Progenitor cell of endocrine pancreas (in vitro differentiated cells): ENCODE data around the gene HBS1L. TPM values are rescaled to one million over a fixed set of nuclear protein-coding genes. Genes with fewer than 3 reads are reported as not detected.

Source experiments
- DNase-seq: peaks from one replicate; pipeline ENCODE4 v3.0.0; 2021; ENCODE audit warnings: low spot score; ENCODE audit not compliant: unreplicated experiment
- H3K27ac Mint-ChIP-seq: 2 replicates; pipeline ENCODE4 v1.8.0; 2021; ENCODE audit warnings: mild to moderate bottlenecking, moderate library complexity, mixed read lengths
- H3K27me3 Mint-ChIP-seq: 2 replicates; pipeline ENCODE4 v1.8.0; 2021; ENCODE audit warnings: mixed read lengths
- H3K36me3 Mint-ChIP-seq: 2 replicates; pipeline ENCODE4 v1.8.0; 2022; ENCODE audit warnings: mixed read lengths; ENCODE audit not compliant: insufficient read depth
- H3K4me1 Mint-ChIP-seq: 2 replicates; pipeline ENCODE4 v1.8.0; 2021; ENCODE audit warnings: low read depth, mixed read lengths
- H3K4me3 Mint-ChIP-seq: 2 replicates; pipeline ENCODE4 v1.8.0; 2021; ENCODE audit warnings: low read depth, mild to moderate bottlenecking, moderate library complexity, mixed read lengths
- H3K9me3 Mint-ChIP-seq: 2 replicates; pipeline ENCODE4 v1.8.0; 2021; ENCODE audit warnings: low read depth, mixed read lengths
- total RNA-seq: library from RNA; stranded (reverse); gene quantifications from 2 replicates; pipeline ENCODE4 v1.2.1, GENCODE V29; 2021
- TF ChIP-seq, protein P1 (sequence below): fragments of 200-600 bp; sonication (generic); IDR thresholded peaks from one replicate; pipeline ENCODE4 v1.5.0; 2021; ENCODE audit warnings: antibody characterized with exemption, mild to moderate bottlenecking; ENCODE audit not compliant: unreplicated experiment

HBS1L gene
- total RNA-seq, 1 donor from 2014 or later: 77.2 TPM

DNA sequence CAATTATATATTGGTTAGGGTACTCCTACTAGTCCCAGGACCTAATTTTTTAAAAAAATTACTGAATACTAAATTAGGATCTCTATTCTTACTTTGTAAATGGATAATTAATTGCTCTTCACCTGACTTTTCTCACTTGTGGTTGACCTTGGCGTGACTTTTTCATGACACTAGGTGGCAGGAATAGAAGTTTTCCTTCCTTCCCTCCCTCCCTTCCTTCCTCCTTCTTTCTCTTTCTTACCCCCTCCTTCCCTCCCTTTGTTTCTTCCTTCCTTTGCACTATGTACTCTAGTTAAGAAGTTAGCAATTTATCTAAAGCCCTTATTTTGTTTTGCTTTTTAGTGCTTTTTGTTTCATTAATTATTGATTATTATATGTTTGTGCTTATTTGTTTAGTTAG is 20.4 kb upstream of the HBS1L start:
- DNase-seq: no peak
- no peak overlapping the region for H3K27ac Mint-ChIP-seq
- H3K9me3 Mint-ChIP-seq: no peaks in the 10 kb centered on the region
- TF ChIP-seq, protein P1, sequence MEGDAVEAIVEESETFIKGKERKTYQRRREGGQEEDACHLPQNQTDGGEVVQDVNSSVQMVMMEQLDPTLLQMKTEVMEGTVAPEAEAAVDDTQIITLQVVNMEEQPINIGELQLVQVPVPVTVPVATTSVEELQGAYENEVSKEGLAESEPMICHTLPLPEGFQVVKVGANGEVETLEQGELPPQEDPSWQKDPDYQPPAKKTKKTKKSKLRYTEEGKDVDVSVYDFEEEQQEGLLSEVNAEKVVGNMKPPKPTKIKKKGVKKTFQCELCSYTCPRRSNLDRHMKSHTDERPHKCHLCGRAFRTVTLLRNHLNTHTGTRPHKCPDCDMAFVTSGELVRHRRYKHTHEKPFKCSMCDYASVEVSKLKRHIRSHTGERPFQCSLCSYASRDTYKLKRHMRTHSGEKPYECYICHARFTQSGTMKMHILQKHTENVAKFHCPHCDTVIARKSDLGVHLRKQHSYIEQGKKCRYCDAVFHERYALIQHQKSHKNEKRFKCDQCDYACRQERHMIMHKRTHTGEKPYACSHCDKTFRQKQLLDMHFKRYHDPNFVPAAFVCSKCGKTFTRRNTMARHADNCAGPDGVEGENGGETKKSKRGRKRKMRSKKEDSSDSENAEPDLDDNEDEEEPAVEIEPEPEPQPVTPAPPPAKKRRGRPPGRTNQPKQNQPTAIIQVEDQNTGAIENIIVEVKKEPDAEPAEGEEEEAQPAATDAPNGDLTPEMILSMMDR: peak; percentile 15
- H3K27me3 Mint-ChIP-seq: no peaks in the 10 kb centered on the region
- H3K4me3 Mint-ChIP-seq: no peak overlapping the region
- no peaks in the 10 kb centered on the region for H3K4me1 Mint-ChIP-seq
- no peaks in the 10 kb centered on the region for H3K36me3 Mint-ChIP-seq

DNA sequence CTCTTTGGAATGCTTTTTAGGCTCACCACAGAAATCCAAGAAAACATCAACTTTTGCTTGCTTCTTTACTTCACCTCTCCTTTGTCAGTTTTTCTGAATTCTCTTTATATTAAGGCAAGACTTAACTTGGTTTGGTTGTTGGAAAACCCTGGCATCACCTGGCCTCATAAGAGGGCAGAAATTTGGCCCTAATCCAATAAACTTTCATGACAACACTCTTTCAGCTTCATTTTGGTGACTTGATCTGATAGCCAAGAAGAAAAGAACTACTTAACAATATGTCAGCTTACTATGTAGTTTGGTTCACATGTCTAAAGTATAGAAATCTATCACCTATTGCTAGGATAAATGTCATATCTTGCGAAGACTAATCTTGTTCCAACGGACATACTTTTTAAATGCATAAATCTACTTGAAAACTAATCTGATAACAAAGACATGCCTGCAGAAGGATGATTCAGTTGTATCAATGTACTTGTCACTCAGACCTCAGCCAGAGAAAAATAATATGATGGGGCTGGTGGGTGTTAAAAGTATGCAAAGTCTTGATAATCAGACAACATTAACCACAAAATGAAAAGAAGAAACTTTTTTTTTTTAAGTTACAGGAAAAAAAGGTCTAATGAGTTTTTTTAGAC is 19.3 kb upstream of the HBS1L start:
- H3K27me3 Mint-ChIP-seq: no peaks in the 10 kb centered on the region
- no peaks in the 10 kb centered on the region for H3K9me3 Mint-ChIP-seq
- H3K4me1 Mint-ChIP-seq: no peaks in the 10 kb centered on the region
- H3K36me3 Mint-ChIP-seq: no peaks in the 10 kb centered on the region
- H3K27ac Mint-ChIP-seq: no peak overlapping the region
- no peak overlapping the region for H3K4me3 Mint-ChIP-seq
- TF ChIP-seq, protein P1: no peak
- no peak for DNase-seq

DNA sequence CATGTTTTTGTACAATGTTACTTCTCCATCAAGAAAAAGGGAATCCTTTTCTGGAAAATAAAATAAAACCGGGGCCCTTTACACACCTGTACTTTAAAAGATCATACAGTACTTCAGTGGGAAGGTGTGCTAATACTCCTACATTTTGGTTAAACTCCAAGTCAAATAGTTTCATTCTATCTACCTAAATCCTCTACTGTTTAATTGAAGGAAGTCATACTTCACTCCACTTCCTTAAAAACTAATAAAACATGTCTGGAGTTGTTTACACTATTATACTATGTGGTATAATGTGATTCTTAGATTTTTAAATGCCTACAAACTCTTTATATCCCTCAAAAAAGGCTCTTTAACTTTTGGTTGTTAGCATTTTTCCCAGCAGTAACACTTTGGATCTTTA is 18.6 kb upstream of the HBS1L start:
- TF ChIP-seq, protein P1: no peak
- no peak for DNase-seq
- Mint-ChIP-seq H3K4me1 (no peaks in the 10 kb centered on the region), H3K4me3 (no peak overlapping the region), H3K27ac (no peak overlapping the region), H3K9me3 (no peaks in the 10 kb centered on the region), H3K27me3 (no peaks in the 10 kb centered on the region), H3K36me3 (no peaks in the 10 kb centered on the region)

DNA sequence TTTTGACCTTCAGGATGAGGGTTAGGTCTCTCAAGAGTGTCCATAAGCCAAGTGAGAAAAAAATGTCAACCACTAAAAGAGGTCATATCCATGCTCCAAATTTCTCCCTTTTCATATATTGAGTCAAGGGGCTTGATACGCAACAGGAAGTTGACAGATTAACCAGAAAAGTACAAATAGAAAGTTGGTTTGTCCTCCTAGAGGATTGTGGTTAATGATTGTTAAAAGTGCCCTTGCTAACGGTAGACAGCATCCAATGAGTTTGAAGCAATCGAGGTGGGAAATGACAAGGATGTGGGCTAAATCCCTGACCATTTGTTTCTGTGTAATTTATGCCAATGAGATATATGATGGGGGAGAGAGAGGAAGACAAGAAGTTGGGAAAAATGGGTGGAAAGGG is 18.1 kb upstream of the HBS1L start:
- Mint-ChIP-seq H3K27me3 (no peaks in the 10 kb centered on the region), H3K4me1 (no peaks in the 10 kb centered on the region), H3K36me3 (no peaks in the 10 kb centered on the region), H3K9me3 (no peaks in the 10 kb centered on the region), H3K27ac (no peak overlapping the region), H3K4me3 (no peak overlapping the region)
- no peak for DNase-seq
- TF ChIP-seq, protein P1: no peak

DNA sequence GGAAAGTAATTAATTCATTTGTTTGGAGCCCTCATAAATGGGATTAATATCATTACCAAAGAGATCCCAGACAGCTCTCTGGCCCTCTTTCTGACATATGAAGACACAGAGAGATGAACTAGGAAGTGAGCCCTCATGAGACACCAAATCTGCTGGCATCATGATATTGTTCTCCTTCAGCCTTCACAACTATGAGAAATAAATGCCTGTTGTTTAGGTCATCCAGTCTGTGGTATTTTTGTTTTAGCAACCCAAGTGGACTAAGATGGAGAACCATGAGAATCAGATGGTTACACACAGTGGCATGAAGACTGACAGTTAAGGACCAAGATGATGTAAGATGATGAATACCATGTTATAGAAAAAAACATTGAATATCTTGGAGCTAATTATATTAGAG is 16.9 kb upstream of the HBS1L start:
- DNase-seq: no peak
- TF ChIP-seq, protein P1: no peak
- H3K4me1 Mint-ChIP-seq: no peaks in the 10 kb centered on the region
- no peaks in the 10 kb centered on the region for H3K9me3 Mint-ChIP-seq
- H3K4me3 Mint-ChIP-seq: no peak overlapping the region
- H3K27me3 Mint-ChIP-seq: no peaks in the 10 kb centered on the region
- no peak overlapping the region for H3K27ac Mint-ChIP-seq
- H3K36me3 Mint-ChIP-seq: no peaks in the 10 kb centered on the region
